GM10847 (cell line): ENCODE measurements around the gene CPSF6.

Experiments
- POLR2A ChIP-seq: IDR thresholded peaks from 2 replicates; pipeline ENCODE4 v1.6.1; 2011; ENCODE audit not compliant: insufficient read length; ENCODE audit errors: extremely low read depth

CPSF6 gene

DNA sequence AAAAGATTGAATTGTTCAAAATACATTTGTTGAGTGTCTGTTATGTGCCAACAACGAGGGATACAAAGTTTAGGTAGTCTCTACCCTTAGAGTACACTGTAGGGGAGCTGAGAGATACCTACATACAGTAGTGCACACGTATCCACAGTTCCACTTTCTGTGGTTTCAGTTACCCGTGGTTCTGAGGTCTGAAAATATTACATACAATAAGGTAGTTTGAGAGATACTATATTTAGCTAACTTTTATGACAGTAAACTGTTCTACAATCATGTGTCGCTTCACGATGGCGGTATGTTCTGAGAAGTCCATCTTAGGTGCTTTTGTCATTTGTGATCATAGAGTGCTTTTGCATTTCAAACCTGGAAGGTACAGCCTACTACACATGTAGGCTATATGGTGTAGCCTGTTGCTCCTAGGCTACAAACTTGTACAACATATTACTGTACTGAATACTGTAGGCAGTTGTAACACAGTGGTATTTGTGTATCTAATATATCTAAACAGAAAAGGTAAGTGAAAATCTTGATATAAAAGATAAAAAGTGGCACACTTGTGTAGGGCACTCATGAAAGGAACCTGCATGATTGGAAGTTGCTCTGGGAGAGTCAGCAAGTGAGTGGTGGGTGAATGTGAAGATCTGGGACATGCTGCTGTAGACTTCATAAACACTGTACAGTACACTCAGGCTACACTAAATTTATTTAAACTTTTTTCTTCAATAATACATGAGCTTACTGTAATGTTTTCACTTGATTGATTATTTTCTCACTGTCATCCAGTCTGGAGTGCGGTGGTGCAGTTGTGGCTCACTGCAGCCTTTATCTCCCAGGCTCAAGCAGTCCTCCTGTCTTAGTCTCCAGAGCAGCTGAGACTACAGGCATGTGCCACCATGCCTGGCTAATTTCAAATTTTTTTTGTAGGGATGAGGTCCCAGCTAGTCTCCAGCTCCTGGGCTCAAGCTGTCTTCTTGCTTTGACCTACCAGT, 4.0 kb downstream of the CPSF6 start:
- TF ChIP-seq POLR2A, result no peak

DNA sequence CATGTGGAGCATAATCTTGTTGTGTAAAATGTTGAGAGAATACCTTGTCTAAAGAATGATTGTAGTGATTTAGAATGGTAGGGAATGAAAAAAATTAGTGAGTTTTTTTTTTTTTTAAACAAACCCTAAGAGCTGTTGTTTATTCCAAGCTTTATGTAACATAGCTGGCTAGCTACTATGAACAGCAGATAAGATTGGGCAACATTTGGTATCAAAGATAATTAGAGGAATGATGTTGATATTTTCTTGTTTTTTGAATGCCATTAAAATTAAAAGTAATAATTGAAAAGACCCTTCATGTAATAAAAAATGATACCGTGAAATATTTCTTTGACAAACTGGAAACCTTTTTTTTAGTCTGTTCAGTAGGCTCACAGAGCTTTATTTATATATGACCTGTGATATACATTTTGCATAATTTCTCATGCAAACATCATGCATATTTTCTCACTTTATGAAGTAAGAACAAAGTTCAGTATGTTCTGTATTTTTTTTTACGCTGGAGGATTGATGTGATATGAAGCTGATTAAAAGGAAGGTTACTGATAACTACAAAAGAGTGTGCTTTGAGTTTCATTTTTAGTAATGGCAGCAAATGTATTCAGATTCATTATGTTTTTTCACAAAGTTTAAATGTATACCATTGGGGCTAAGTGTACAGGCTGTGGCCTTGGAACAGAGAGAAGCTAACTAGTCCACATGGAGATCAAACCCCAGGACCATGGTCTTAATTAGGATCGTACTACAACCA, 8.1 kb downstream of the CPSF6 start:
- TF ChIP-seq POLR2A, result no peak

GRCh38 chr12:69252033-69252432, 12.7 kb downstream of the CPSF6 start:
- no peak for TF ChIP-seq POLR2A

GRCh38 chr12:69254046-69254445, 14.7 kb downstream of the CPSF6 start:
- no peak for TF ChIP-seq POLR2A

DNA sequence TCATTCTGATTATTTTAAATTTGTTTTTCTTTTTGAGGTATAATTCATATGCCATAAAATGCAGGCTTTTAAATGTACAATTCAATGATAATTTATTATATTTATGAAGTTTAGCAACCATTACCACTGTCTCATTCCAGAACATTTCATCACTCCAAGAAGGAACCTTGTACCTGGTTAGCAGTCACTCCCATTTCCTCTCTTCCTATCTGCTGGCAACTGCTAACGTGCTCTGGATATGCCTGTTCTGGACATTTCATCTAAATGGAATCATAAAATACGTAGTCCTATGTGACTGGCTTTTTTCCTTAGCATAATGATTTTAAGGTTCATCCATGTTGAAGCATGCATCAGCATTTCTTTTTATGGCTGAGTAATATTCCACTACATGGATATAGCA, 15.5 kb downstream of the CPSF6 start:
- no peak for TF ChIP-seq POLR2A

DNA sequence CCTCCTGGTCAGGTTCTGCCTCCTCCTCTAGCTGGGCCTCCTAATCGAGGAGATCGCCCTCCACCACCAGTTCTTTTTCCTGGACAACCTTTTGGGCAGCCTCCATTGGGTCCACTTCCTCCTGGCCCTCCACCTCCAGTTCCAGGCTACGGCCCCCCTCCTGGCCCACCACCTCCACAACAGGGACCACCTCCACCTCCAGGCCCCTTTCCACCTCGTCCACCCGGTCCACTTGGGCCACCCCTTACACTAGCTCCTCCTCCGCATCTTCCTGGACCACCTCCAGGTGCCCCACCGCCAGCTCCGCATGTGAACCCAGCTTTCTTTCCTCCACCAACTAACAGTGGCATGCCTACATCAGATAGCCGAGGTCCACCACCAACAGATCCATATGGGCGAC, 19.3 kb downstream of the CPSF6 start:
- TF ChIP-seq POLR2A, result no peak

DNA sequence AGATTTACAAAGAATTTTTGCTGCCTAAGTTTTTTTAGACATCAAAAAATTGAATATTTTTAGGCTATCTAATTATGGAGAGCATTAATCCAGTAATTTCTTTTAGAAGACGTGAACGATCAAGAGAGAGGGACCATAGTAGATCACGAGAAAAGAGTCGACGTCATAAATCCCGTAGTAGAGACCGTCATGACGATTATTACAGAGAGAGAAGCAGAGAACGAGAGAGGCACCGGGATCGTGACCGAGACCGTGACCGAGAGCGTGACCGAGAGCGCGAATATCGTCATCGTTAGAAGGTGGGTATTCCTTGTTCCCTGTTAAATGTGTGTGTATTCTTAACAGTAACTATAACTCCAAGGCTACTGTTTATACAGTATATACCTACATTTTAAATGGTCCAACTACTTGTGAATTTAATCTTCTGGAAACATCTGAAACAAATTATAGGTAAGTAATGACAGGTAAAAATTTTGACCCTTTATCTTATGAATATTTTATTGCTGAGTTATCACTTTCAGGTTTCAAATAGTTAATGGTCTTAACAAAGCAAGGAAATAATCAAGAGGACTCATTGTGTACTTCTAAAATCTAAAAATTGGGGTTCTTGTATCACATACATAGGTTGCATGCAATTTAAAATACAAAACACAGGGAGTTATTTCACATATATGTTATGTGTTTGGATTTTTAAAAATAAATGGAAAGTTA, 23.1 kb downstream of the CPSF6 start:
- TF ChIP-seq POLR2A, result no peak

GRCh38 chr12:69265205-69265604, 25.8 kb downstream of the CPSF6 start:
- no peak for TF ChIP-seq POLR2A

- TF ChIP-seq POLR2A, result no peak
These were observed 26.8 kb downstream of the CPSF6 start for GRCh38 chr12:69266036-69266635.

- no peak for TF ChIP-seq POLR2A
These were observed 30.4 kb downstream of the CPSF6 start for GRCh38 chr12:69269736-69270135.

GRCh38 chr12:69272511-69272910, 33.1 kb downstream of the CPSF6 start:
- TF ChIP-seq POLR2A, result no peak

- no peak for TF ChIP-seq POLR2A
These were observed 35.5 kb downstream of the CPSF6 start for GRCh38 chr12:69274861-69275260.

- no peak for TF ChIP-seq POLR2A
These were observed 36.1 kb downstream of the CPSF6 start for GRCh38 chr12:69275471-69275891.

GRCh38 chr12:69278814-69279782, 39.7 kb downstream of the CPSF6 start:
- no peak for TF ChIP-seq POLR2A

GRCh38 chr12:69284131-69284530, 44.8 kb downstream of the CPSF6 start:
- no peak for TF ChIP-seq POLR2A
